D721Med (cell line): ENCODE results near the gene CDK5.
A peak's percentile ranks its signal among the peaks of the same experiment; 100 is the strongest.

ENCODE experiments used
- DNase-seq: peaks from one replicate; pipeline ENCODE4 v3.0.0; 2011; ENCODE audit warnings: low spot score; ENCODE audit not compliant: insufficient read length
- FAIRE-seq: peaks from 2 replicates; lab custom pipeline; 2011; peaks lifted over from hg19 to GRCh38; lab: Jason Lieb, UNC
- TF ChIP-seq, protein P1 (sequence below): IDR thresholded peaks from 2 replicates; pipeline ENCODE4 v1.5.1; 2012; ENCODE audit warnings: mild to moderate bottlenecking, control low read depth; ENCODE audit not compliant: insufficient read depth; ENCODE audit errors: missing control alignments

CDK5 gene

DNA sequence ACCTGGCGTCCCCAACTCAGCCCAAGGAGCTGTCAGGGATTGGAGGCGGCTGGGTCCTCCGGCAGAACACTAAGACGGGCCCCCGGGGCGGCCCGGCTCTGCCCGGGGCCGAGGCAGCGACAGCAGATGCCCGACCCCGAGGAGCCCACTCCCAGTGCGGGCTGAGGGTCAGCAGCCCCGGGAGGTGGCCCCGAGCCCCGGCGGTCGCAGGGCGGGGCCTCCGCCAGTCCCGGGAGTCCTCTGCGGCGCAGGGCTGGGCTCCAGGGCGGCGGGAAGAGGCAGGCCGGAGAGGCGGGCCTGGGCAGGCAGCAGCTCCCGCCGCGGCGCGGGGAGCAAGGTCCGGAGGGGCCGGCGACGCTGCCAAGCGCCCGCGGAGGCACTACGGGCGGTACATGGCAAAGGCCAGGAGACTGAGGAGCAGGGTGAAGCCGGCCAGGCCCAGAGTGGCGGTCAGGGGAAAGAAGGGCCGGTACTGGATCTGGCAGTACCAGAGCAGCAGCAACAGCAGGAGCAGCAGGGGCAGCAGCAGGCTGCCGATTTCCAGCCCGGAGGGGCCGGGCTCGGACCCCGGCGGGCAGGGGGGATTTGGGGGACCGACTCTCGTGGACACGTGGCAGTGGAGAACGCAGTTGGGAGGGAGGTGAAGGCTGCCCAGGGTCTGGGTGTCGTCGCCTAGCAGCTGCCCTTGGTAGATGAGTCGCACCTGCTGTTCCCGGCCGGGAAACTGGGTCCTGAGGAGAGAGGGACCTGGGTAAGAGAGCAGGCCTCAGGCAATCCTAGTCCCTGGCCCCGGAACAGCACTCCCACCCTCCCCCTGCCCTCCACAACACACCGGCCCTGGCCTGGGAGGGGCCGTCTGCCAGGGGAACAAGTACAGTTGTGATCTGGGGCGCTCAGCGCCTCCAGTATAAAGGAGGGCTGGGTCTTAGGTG is 23.7 kb upstream of the CDK5 start:
- no peak for FAIRE-seq
- TF ChIP-seq, protein P1, sequence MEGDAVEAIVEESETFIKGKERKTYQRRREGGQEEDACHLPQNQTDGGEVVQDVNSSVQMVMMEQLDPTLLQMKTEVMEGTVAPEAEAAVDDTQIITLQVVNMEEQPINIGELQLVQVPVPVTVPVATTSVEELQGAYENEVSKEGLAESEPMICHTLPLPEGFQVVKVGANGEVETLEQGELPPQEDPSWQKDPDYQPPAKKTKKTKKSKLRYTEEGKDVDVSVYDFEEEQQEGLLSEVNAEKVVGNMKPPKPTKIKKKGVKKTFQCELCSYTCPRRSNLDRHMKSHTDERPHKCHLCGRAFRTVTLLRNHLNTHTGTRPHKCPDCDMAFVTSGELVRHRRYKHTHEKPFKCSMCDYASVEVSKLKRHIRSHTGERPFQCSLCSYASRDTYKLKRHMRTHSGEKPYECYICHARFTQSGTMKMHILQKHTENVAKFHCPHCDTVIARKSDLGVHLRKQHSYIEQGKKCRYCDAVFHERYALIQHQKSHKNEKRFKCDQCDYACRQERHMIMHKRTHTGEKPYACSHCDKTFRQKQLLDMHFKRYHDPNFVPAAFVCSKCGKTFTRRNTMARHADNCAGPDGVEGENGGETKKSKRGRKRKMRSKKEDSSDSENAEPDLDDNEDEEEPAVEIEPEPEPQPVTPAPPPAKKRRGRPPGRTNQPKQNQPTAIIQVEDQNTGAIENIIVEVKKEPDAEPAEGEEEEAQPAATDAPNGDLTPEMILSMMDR = no peak
- DNase-seq = no peak

DNA sequence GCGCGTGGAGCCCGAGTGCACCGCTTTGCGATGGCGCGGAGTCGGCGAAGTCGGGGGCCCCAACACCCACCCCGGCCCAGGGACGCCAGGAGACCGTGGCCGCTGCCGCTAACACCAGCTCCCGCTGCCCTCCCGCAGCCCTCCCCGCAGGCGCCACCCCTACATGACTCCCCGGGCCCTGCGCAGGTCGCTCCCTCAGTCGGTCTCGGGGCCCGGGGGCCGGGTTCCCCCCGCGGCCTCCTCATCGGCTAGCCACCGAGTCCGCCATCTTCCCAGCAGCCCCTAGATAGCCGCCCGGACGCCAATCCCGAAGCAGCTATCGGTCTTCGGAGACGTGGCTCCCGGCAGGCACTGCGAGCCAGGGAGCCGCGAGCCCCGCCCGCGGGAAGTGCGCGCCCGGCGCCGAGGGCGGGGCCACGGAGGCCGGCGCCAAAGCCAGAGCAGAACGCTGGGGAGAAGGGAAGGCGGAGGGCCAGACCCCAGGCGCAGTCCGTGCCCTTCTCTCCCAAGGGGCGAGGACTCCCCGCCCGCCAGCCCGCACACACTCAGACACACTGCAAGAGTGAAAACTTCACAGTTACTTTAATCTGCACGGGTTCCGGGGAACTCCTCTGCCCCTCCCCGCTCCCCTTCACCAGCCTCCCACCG is 22.9 kb upstream of the CDK5 start, which contains the start of gene FASTK:
TSS of gene FASTK (minus strand) at position 288 of the 648 bp plus-strand sequence. CDS start at position 245, 43 bp downstream.
- DNase-seq (peak; percentile 94), FAIRE-seq (no peak)
- TF ChIP-seq, protein P1 = no peak

DNA sequence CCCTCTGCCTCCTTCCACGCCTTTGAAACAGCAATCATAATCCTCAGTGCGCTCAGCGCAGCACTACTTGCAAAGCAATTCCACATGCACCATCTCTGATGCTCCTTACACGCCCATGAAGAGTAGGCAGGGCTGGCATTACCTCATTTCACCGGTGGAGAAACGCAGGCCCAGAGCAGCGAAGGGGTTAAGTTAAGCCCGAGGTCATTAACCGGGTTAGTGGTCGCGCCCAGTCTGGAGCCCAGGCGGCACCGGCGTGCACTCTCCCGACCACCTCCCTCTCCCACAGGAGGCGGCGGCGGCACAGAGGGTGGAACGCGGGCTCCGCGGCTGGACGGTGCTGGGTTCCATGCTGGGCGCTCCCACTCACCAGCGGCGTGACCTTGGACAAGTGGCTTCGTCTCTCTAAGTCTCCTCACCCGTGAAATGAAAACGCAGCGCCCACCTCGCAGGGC is 22.4 kb upstream of the CDK5 start:
- DNase-seq (no peak), FAIRE-seq (no peak)
- TF ChIP-seq, protein P1 = no peak

DNA sequence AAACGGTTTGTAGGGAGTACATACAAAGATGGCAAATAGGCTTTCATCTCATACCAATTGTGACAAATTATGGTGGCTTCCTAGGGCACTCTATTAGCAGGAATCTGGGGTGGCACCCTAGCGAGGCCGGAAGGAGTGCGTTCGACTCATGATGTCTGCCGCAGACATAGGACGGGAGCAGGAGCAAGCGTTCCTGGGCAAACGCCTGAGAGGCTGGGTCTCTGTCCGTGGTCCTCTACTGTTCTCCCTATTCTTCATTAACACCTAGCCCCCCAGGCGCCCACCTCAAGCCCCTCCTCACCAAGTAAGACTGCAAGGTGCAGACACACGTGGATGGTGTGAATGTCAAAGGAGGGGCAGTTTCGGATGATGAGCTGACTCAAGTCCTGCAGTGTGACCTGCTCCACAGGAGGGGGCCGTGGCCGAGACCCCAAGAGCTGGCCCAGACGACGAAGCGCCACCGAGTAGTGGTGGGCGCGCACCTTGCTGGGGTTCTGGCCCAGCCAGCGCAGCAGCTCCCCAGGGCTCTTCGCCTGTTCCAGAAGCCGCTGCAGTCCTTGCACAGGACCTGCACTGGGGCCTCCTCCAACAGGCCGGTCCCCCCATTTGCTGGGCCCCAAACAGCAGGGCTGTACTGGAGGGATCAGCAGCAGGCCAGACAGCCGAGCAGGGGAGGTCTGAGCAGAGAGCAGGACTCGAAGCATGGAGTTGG is 21.7 kb upstream of the CDK5 start:
- FAIRE-seq (no peak), DNase-seq (no peak)
- TF ChIP-seq, protein P1 = no peak

DNA sequence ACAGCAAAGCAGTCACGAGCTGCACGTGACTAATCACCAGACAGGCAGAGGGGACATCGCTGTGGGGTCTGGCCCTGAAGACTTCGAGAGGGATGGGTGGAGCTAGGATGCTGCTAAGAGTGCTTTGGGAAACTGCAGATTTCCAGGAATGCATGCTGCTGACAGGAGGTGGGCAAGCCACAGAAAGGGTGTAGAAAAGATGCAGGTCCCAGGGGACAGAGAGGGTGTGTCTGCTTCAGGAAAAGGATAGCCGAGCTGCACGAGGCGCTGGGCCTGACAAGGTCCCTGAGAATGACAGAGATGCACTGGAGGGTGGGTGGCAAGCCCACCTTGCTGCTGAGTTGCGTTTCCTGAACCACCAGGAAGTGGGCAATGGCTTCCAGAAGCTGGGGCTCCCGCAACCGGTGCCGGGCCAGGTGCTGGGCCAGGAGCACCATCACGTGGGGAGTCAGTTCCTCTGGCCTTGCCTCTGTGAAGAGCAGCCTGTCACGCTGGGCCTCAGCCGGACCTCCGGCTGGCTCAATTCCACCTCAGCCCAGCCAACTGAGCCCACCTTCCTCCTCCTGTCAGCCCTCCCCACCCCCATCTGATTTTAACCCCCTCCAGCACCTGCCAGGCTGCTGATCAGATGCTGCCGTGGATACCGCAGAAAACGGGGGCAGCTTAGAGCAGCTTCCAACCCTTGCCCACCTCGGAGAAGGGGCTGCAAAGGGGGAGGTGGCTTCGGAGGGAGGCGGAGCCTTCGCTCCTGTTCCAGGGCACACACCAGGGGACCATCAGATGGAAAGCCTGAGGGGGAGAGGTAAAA is 20.7 kb upstream of the CDK5 start:
- FAIRE-seq (no peak), DNase-seq (no peak)
- TF ChIP-seq, protein P1 = no peak

DNA sequence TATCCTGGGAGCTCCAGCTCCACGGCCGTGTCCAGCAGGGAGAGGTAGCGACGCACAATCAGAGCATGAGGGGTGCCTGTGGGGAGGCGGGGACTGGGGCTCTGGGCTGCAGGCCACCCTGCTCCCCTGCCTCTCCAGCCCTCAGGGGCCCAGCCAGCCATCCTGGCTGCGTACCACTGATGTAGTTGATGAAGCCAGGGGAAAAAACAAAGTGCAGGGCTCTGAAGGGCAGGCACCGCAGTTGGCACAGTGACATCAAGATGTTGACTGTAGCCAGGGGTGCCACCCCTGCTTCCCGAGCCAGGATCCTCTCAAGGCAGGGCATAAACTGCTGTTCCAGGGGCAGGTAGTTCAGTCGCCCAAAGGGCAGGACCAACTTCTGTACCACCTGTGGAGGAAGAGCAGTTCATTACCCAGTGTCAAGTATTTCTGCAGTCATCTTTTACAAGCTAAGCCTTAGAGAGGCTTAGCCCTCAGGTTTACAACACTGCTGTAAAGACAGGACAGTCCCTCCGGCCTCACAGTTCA is 20.1 kb upstream of the CDK5 start:
- TF ChIP-seq, protein P1 = no peak
- no peak for FAIRE-seq
- DNase-seq = no peak
